Measurements from ENCODE around the gene CFAP61.

CFAP61 gene

DNA sequence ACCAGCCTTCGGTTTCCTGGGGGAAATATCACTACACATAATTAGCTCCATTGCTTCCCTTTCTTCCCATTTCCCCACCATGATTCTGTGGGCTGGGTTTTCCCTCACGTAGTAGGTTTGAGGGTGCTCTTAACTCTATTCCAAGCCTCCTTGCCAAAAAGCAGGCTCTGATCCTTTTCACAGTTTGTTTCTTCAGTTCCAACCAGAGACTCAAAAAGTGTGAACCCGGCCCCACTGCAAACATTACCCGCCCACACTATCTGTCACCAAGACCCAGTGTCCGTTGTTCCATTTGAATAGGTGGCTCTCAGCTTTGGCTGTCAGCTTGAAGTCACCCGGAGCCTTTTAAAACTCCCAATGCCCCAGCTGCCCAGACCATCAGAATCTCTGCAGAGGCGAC lies 47.0 kb upstream of the CFAP61 start:
- no peaks in the 10 kb centered on the region for H3K79me1 ChIP-seq (ENCODE audit: low read length)
- no peak overlapping the region for H3K9ac ChIP-seq (ENCODE audit: low read length)
- no peak overlapping the region for H4K12ac ChIP-seq (ENCODE audit: low read depth, low read length)
- H3K9me3 ChIP-seq (ENCODE audit: insufficient read depth, low read depth, low read length) = no peaks in the 10 kb centered on the region
- H3K27me3 ChIP-seq (ENCODE audit: insufficient read depth, low read length) = no peaks in the 10 kb centered on the region
- H3K4ac ChIP-seq (ENCODE audit: low read depth, low read length) = no peak overlapping the region
- H3K23ac ChIP-seq (ENCODE audit: low read length) = no peak overlapping the region
- H2BK5ac ChIP-seq (ENCODE audit: low read depth, low read length, poor library complexity) = no peak overlapping the region
- peaks cover 10 to 15% of the 10 kb centered on the region in 2 experiments for H3K36me3 ChIP-seq (ENCODE audit: control insufficient read depth in 1 of 2, insufficient read depth in 2 of 2, low read length in 2 of 2)
- H3K14ac ChIP-seq (ENCODE audit: low read length) = no peak overlapping the region
- H3K4me2 ChIP-seq (ENCODE audit: low read length) = no peak overlapping the region
- no peak overlapping the region for H2AFZ ChIP-seq (ENCODE audit: insufficient read depth, low read length, poor library complexity)
- WGBS (ENCODE audit: extremely low coverage, insufficient coverage, insufficient read length) = no CpG with 5 or more reads among the region's 7 CpGs
- H4K8ac ChIP-seq (ENCODE audit: low read depth, low read length) = no peak overlapping the region
- no peak overlapping the region for H2BK120ac ChIP-seq (ENCODE audit: insufficient read depth, low read length, poor library complexity)
- DNase-seq = no peak
- no peak overlapping the region for H4K91ac ChIP-seq (ENCODE audit: low read depth, low read length)
- H3K18ac ChIP-seq (ENCODE audit: low read length) = no peak overlapping the region
- H3K27ac ChIP-seq (ENCODE audit: low read depth, low read length) = no peak overlapping the region
- no peaks in the 10 kb centered on the region for H3K79me2 ChIP-seq (ENCODE audit: control insufficient read depth, insufficient read depth, low read length, poor library complexity)
- H2AK5ac ChIP-seq (ENCODE audit: low read length) = no peak overlapping the region
- no peaks in the 10 kb centered on the region for H3K4me1 ChIP-seq (ENCODE audit: control insufficient read depth in 1 of 2, insufficient read depth in 2 of 2, low read length in 2 of 2)
- H2BK12ac ChIP-seq (ENCODE audit: low read length) = no peak overlapping the region
- no peak overlapping the region for H3K4me3 ChIP-seq (ENCODE audit: low read depth, low read length)

DNA sequence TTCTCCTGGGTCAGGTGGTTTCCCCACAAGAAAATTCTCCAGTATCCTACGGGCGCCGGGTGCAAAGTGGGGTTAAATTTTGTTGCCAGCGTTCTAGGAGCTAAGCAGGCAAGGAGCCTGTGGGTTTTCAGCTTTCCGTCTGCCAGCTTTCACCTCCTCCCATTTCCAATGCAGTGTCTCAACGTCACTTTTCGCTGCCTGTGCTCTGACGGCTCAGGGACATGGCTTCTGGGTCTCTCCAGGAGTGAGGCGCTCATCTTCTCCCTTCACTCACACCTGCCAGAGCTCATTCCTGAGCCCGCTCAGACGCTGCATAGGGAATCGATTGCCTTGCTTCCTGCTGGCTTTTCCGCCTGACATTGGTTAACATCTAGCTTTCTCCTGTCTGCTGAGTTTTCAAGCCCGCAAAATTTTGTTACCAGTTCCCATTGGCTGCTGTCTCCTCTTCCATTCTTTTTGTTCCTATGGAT lies 42.5 kb upstream of the CFAP61 start:
- H2BK12ac ChIP-seq (ENCODE audit: low read length) = no peak overlapping the region
- H3K4ac ChIP-seq (ENCODE audit: low read depth, low read length) = no peak overlapping the region
- H2BK120ac ChIP-seq (ENCODE audit: insufficient read depth, low read length, poor library complexity) = no peak overlapping the region
- H2AFZ ChIP-seq (ENCODE audit: insufficient read depth, low read length, poor library complexity) = no peak overlapping the region
- H3K18ac ChIP-seq (ENCODE audit: low read length) = no peak overlapping the region
- no peak overlapping the region for H3K23ac ChIP-seq (ENCODE audit: low read length)
- no peak overlapping the region for H3K9ac ChIP-seq (ENCODE audit: low read length)
- no peaks in the 10 kb centered on the region for H3K79me1 ChIP-seq (ENCODE audit: low read length)
- no CpG with 5 or more reads among the region's 14 CpGs for WGBS (ENCODE audit: extremely low coverage, insufficient coverage, insufficient read length)
- H3K36me3 ChIP-seq (ENCODE audit: control insufficient read depth in 1 of 2, insufficient read depth in 2 of 2, low read length in 2 of 2) = no peaks in the 10 kb centered on the region
- no peak overlapping the region for H3K27ac ChIP-seq (ENCODE audit: low read depth, low read length)
- no peak overlapping the region for H4K8ac ChIP-seq (ENCODE audit: low read depth, low read length)
- no peak overlapping the region for H2BK5ac ChIP-seq (ENCODE audit: low read depth, low read length, poor library complexity)
- H2AK5ac ChIP-seq (ENCODE audit: low read length) = no peak overlapping the region
- DNase-seq = no peak
- H3K79me2 ChIP-seq (ENCODE audit: control insufficient read depth, insufficient read depth, low read length, poor library complexity) = no peaks in the 10 kb centered on the region
- no peaks in the 10 kb centered on the region for H3K9me3 ChIP-seq (ENCODE audit: insufficient read depth, low read depth, low read length)
- no peak overlapping the region for H3K14ac ChIP-seq (ENCODE audit: low read length)
- H3K4me3 ChIP-seq (ENCODE audit: low read depth, low read length) = no peak overlapping the region
- no peak overlapping the region for H4K12ac ChIP-seq (ENCODE audit: low read depth, low read length)
- H4K91ac ChIP-seq (ENCODE audit: low read depth, low read length) = no peak overlapping the region
- no peaks in the 10 kb centered on the region for H3K27me3 ChIP-seq (ENCODE audit: insufficient read depth, low read length)
- no peaks in the 10 kb centered on the region for H3K4me1 ChIP-seq (ENCODE audit: control insufficient read depth in 1 of 2, insufficient read depth in 2 of 2, low read length in 2 of 2)
- no peak overlapping the region for H3K4me2 ChIP-seq (ENCODE audit: low read length)

DNA sequence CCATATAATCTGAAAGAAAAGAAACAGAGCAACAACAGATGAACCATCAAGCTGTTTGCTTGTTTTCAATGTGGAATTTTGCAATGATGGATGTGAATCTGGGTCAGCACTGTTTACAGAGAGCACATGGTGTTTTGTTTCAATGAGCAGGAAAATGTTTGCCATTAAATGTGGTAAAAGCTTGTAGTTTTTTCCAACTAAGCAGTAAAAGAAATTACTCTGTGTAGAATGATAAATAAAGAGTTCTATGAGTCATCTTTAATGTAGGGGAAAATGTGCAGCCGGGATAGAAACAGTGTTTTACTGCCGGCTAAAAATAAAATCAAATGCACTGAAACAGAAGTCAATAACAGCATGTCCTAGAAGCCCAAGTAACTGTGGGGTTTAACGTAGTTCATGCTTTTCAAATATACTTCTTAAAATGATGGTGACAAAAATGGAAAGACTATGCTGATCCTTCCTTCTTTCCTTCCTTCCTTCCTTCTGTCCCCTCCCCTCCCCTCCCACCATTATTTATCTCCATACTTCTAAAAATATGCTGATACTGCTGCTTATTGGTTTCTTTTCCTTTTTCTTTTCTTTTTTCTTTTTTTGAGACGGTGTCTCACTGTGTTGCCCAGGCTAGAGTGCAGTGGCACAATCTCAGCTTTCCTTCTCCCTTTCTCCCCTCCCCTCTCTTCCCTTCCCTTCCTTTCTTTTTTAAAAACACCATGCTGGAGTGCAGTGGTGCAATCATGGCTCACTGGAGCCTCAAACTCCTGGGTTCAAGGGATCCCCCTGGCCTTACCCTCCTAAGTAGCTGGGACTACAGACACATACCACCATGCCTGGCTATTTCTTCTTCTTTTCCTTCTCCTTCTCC lies 41.5 kb upstream of the CFAP61 start:
- no peak overlapping the region for H2AFZ ChIP-seq (ENCODE audit: insufficient read depth, low read length, poor library complexity)
- no peak overlapping the region for H4K12ac ChIP-seq (ENCODE audit: low read depth, low read length)
- no peaks in the 10 kb centered on the region for H3K79me2 ChIP-seq (ENCODE audit: control insufficient read depth, insufficient read depth, low read length, poor library complexity)
- no peak overlapping the region for H3K9ac ChIP-seq (ENCODE audit: low read length)
- H3K36me3 ChIP-seq (ENCODE audit: control insufficient read depth in 1 of 2, insufficient read depth in 2 of 2, low read length in 2 of 2) = no peaks in the 10 kb centered on the region
- WGBS (ENCODE audit: extremely low coverage, insufficient coverage, insufficient read length) = no CpG with 5 or more reads among the region's 4 CpGs
- H2BK5ac ChIP-seq (ENCODE audit: low read depth, low read length, poor library complexity) = no peak overlapping the region
- H3K4ac ChIP-seq (ENCODE audit: low read depth, low read length) = no peak overlapping the region
- DNase-seq = no peak
- no peak overlapping the region for H2BK12ac ChIP-seq (ENCODE audit: low read length)
- no peaks in the 10 kb centered on the region for H3K4me1 ChIP-seq (ENCODE audit: control insufficient read depth in 1 of 2, insufficient read depth in 2 of 2, low read length in 2 of 2)
- no peak overlapping the region for H3K27ac ChIP-seq (ENCODE audit: low read depth, low read length)
- no peaks in the 10 kb centered on the region for H3K9me3 ChIP-seq (ENCODE audit: insufficient read depth, low read depth, low read length)
- H2BK120ac ChIP-seq (ENCODE audit: insufficient read depth, low read length, poor library complexity) = no peak overlapping the region
- H3K14ac ChIP-seq (ENCODE audit: low read length) = no peak overlapping the region
- no peaks in the 10 kb centered on the region for H3K79me1 ChIP-seq (ENCODE audit: low read length)
- no peak overlapping the region for H3K4me3 ChIP-seq (ENCODE audit: low read depth, low read length)
- no peak overlapping the region for H4K8ac ChIP-seq (ENCODE audit: low read depth, low read length)
- H3K18ac ChIP-seq (ENCODE audit: low read length) = no peak overlapping the region
- no peak overlapping the region for H3K23ac ChIP-seq (ENCODE audit: low read length)
- no peaks in the 10 kb centered on the region for H3K27me3 ChIP-seq (ENCODE audit: insufficient read depth, low read length)
- H2AK5ac ChIP-seq (ENCODE audit: low read length) = no peak overlapping the region
- H3K4me2 ChIP-seq (ENCODE audit: low read length) = no peak overlapping the region
- H4K91ac ChIP-seq (ENCODE audit: low read depth, low read length) = no peak overlapping the region

GRCh38 chr20:20012541-20012940 lies 39.8 kb upstream of the CFAP61 start:
- H3K4me1 ChIP-seq (ENCODE audit: control insufficient read depth in 1 of 2, insufficient read depth in 2 of 2, low read length in 2 of 2) = no peaks in the 10 kb centered on the region
- H3K4me3 ChIP-seq (ENCODE audit: low read depth, low read length) = no peak overlapping the region
- H3K79me2 ChIP-seq (ENCODE audit: control insufficient read depth, insufficient read depth, low read length, poor library complexity) = peaks cover 4% of the 10 kb centered on the region
- H4K91ac ChIP-seq (ENCODE audit: low read depth, low read length) = no peak overlapping the region
- H3K4me2 ChIP-seq (ENCODE audit: low read length) = no peak overlapping the region
- no peak for DNase-seq
- H3K36me3 ChIP-seq (ENCODE audit: control insufficient read depth in 1 of 2, insufficient read depth in 2 of 2, low read length in 2 of 2) = no peaks in the 10 kb centered on the region
- H2BK120ac ChIP-seq (ENCODE audit: insufficient read depth, low read length, poor library complexity) = no peak overlapping the region
- no peak overlapping the region for H2AK5ac ChIP-seq (ENCODE audit: low read length)
- no peak overlapping the region for H2BK5ac ChIP-seq (ENCODE audit: low read depth, low read length, poor library complexity)
- H2AFZ ChIP-seq (ENCODE audit: insufficient read depth, low read length, poor library complexity) = no peak overlapping the region
- H3K27me3 ChIP-seq (ENCODE audit: insufficient read depth, low read length) = no peaks in the 10 kb centered on the region
- H3K14ac ChIP-seq (ENCODE audit: low read length) = no peak overlapping the region
- H3K23ac ChIP-seq (ENCODE audit: low read length) = no peak overlapping the region
- H4K8ac ChIP-seq (ENCODE audit: low read depth, low read length) = no peak overlapping the region
- WGBS (ENCODE audit: extremely low coverage, insufficient coverage, insufficient read length) = no CpG with 5 or more reads among the region's 2 CpGs
- H3K18ac ChIP-seq (ENCODE audit: low read length) = no peak overlapping the region
- H3K9me3 ChIP-seq (ENCODE audit: insufficient read depth, low read depth, low read length) = no peaks in the 10 kb centered on the region
- H2BK12ac ChIP-seq (ENCODE audit: low read length) = no peak overlapping the region
- H4K12ac ChIP-seq (ENCODE audit: low read depth, low read length) = no peak overlapping the region
- H3K79me1 ChIP-seq (ENCODE audit: low read length) = peaks cover 4% of the 10 kb centered on the region
- no peak overlapping the region for H3K9ac ChIP-seq (ENCODE audit: low read length)
- H3K27ac ChIP-seq (ENCODE audit: low read depth, low read length) = no peak overlapping the region
- H3K4ac ChIP-seq (ENCODE audit: low read depth, low read length) = no peak overlapping the region

Measured in trophoblast cell (in vitro differentiated cells and primary cell).